Measurements from ENCODE around the gene TOR1AIP2.

The TOR1AIP2 gene

DNA sequence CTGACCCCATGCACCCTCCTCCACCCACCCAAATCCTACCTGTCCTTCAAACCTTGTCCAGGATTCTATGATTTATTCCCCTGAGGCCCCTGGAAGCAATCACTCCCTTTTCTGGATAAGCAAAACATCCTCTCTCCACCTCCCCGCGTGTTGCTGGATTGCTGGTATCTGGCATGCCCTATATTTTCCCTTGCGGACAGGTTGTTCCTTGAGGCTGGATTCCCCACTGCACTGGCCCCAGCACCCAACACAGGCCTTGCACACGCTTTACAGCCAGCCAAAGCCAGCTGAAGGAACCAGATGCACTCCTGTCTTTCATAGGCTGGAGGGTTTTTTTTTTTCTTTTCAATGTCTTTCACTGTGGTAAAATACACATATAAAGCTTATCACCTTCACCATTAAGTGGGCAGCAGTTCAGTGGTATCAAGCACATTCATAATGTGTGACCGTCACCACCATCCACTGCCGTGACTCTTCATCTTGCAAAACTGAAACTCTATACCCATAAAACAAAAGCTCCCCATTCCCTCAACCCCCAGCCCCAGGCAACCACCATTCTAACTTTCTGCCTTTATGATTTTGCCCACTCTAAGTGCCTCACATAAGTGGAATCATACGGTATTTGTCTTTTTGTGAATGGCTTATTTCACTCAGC, 50.9 kb downstream of the TOR1AIP2 start:
- TF ChIP-seq, protein P1, sequence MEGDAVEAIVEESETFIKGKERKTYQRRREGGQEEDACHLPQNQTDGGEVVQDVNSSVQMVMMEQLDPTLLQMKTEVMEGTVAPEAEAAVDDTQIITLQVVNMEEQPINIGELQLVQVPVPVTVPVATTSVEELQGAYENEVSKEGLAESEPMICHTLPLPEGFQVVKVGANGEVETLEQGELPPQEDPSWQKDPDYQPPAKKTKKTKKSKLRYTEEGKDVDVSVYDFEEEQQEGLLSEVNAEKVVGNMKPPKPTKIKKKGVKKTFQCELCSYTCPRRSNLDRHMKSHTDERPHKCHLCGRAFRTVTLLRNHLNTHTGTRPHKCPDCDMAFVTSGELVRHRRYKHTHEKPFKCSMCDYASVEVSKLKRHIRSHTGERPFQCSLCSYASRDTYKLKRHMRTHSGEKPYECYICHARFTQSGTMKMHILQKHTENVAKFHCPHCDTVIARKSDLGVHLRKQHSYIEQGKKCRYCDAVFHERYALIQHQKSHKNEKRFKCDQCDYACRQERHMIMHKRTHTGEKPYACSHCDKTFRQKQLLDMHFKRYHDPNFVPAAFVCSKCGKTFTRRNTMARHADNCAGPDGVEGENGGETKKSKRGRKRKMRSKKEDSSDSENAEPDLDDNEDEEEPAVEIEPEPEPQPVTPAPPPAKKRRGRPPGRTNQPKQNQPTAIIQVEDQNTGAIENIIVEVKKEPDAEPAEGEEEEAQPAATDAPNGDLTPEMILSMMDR (IDR thresholded peaks at IDR 0.05): no peak

DNA sequence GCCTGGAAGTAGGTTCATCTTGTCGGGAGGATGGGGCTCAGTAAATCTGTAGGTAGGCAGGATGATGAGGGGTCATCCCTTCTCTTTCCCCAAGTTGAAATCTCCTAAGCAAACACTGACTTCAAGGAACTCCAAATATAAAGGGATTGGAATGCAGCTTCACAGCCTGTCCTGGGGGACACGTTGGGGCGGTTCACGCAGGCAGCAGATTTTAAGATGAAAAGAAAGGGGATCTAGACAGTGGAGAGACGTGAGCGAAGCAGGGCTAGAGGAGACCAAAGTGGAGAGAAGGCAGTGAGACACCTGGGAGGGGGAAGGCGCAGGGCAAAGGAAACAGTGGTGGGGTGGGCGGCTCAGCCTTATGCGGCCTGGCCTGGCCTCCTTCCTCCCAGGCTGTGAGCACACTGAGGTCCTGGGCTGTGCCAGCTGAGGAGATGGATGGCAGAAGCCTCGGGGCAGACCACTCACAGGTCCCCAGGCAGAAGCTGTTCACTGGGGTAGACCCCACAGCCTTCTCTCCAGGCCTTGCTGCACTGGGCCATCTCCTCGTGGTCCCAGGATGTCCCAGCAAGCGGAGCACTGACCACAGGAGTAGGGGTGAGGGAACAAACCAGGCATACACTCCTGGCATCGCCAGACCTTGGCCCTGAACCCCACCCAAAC, 51.7 kb downstream of the TOR1AIP2 start:
- H3K4me3 ChIP-seq: no peak overlapping the region
- no peak for DNase-seq (ENCODE audit: low spot score)
- TF ChIP-seq, protein P1 (IDR thresholded peaks at IDR 0.05): no peak
- no peak overlapping the region for H3K27ac ChIP-seq

More for the DNA sequence above, 50.9 kb downstream of the TOR1AIP2 start:
- H3K27ac ChIP-seq: no peak overlapping the region
- DNase-seq (ENCODE audit: low spot score): no peak
- no peak overlapping the region for H3K4me3 ChIP-seq

DNA sequence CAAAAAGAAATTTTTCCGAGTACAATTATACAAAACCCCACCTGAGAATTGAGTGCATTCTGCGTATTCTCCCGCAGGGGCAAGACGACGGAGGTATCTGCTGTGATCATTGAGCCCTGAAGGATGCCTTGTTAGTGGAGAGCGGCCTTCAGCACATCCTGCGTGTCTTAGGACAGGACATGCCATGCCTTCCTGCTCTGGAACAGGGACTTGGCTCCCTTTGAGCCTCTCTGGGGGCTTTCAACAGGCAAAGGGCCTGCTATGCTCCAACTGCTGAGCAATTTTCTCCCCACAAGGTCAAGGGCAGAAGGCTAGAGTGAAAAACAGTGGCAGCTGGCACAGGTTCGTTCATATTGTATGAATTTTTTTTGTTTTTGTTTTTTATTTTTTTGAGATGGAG, 52.4 kb downstream of the TOR1AIP2 start:
- no peak overlapping the region for H3K27ac ChIP-seq
- TF ChIP-seq, protein P1 (IDR thresholded peaks at IDR 0.05): no peak
- H3K4me3 ChIP-seq: no peak overlapping the region
- DNase-seq (ENCODE audit: low spot score): peak; percentile 49

DNA sequence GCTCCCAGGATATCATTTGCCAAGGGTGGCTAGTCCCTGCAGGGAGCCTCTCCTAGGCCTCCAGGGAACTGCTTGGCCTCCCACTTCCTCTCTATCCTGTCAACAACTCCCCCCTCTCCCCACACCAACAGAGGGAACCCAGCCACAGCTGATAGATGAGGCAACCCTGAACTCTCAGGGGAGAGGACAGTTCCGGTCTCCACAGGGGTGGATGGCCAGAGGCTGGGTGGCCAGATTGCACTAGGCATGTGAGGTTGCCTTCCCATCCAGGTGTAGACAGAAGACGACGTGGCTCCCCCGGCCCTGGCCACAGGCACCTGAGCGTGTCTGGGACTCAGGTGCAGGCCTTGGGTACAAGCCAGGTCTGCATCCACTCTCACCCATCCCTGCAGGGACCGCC, 53.3 kb downstream of the TOR1AIP2 start:
- no peak overlapping the region for H3K4me3 ChIP-seq
- TF ChIP-seq, protein P1 (IDR thresholded peaks at IDR 0.05): no peak
- DNase-seq (ENCODE audit: low spot score): peak; percentile 69

DNA sequence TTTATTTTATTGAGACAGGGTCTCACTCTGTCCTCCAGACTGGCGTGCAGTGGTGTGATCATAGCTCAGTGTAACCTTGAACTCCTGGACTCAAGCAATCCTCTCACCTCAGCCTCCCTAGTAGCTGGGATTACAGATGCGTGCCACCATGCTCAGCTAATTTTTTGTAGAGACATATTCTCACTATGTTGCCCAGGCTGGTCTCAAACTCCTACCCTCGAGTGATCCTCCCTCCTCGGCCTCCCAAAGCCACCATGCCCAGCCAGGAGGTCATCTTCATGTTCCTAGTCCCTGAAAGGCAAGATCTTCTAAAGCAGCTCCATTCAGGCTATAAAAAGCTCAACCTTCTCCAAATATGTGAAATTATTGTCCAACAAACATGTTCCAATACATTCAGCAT, 53.9 kb downstream of the TOR1AIP2 start:
- Histone ChIP-seq H3K4me3 (no peak overlapping the region), H3K27ac (no peak overlapping the region)
- TF ChIP-seq, protein P1 (IDR thresholded peaks at IDR 0.05): no peak
- DNase-seq (ENCODE audit: low spot score): peak; percentile 8

More for the DNA sequence above, 53.3 kb downstream of the TOR1AIP2 start:
- H3K27ac ChIP-seq: no peak overlapping the region

DNA sequence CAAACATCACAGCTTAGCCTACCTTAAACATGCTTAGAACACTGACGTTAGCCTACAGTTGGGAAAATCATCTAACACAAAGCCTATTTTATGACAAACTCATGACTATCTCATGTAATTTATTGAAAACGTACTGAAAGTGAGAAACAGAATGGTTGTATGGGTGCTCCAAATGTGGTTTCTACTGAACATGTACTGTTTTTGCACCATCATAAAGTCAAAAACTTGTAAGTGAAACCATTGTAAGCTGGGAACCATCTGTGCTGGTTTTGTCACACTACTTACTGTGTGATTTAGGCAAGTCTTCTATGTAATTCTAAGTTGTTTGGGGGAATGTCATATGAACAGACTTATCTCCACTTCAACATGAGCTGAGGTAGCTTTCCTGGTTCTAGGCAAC, 55.5 kb downstream of the TOR1AIP2 start:
- TF ChIP-seq, protein P1 (IDR thresholded peaks at IDR 0.05): no peak
- H3K27ac ChIP-seq: no peak overlapping the region

DNA sequence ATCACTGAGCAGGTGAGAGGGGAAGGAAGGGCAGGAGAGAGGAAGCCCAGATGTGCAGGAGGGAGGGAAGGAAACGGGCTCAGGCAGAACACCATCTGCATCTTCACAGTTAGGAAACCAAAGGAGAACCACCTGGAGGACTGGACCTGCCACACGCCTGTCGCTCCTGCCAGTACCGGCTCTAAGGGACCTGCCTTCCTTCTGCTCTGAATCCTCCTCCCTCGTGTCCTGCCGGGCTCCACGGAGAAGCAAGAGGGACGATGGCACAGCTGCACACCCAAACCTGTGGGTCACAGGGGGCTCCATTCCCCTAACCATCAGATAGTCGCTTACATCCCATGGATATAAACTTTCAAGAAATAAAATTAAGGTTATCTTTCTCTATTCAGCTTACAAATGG, 56.1 kb downstream of the TOR1AIP2 start:
- Histone ChIP-seq H3K27ac (no peak overlapping the region), H3K4me3 (no peak overlapping the region)
- DNase-seq (ENCODE audit: low spot score): peak; percentile 40
- TF ChIP-seq, protein P1 (IDR thresholded peaks at IDR 0.05): no peak

More for the DNA sequence above, 55.5 kb downstream of the TOR1AIP2 start:
- no peak for DNase-seq (ENCODE audit: low spot score)
- no peak overlapping the region for H3K4me3 ChIP-seq
